PC-9 (cell line): ENCODE measurements around the gene GALT.

Experiments used
- CTCF ChIP-seq: fragments of 200-600 bp; sonication (generic); conservative IDR thresholded peaks from 2 replicates; pipeline ENCODE4 v1.6.1; 2017; ENCODE audit warnings: mixed run types, antibody characterized with exemption, mild to moderate bottlenecking, moderate library complexity
- EZH2 ChIP-seq: fragments of 200-600 bp; sonication (generic); IDR thresholded peaks from 2 replicates; pipeline ENCODE4 v1.8.0; 2017; ENCODE audit warnings: antibody characterized with exemption, low read depth

GRCh38 chr9:34654323-34655051, 8.0 kb downstream of the GALT start:
- TF ChIP-seq CTCF, result no peak
- no peak for TF ChIP-seq EZH2
